Measurements from ENCODE around the gene SORCS2. TPM values are rescaled to one million over a fixed set of nuclear protein-coding genes. Genes with fewer than 3 reads are reported as not detected.

Gene SORCS2
- total and polyA plus RNA-seq, 2 experiments from 2014 or later: 0.92 to 6.9 TPM

GRCh38 chr4:7710576-7711306 is 518.4 kb downstream of the SORCS2 start:
- H3K27me3 ChIP-seq: no peaks in the 10 kb centered on the region
- H3K4me3 ChIP-seq: no peak overlapping the region
- H3K27ac ChIP-seq: no peak overlapping the region
- no peaks in the 10 kb centered on the region for H3K9me3 ChIP-seq (ENCODE audit: low read depth)
- DNase-seq (ENCODE audit: low read depth in 1 of 2, low spot score in 1 of 2): no peak
- H3K36me3 ChIP-seq: no peaks in the 10 kb centered on the region
- TF ChIP-seq CTCF (IDR thresholded peaks at IDR 0.05; ENCODE audit: low read depth, low read length): no peak
- H3K4me1 ChIP-seq (ENCODE audit: low read depth): no peaks in the 10 kb centered on the region

GRCh38 chr4:7711307-7711963 is 519.1 kb downstream of the SORCS2 start:
- Histone ChIP-seq H3K36me3 (no peaks in the 10 kb centered on the region), H3K27ac (no peak overlapping the region), H3K27me3 (no peaks in the 10 kb centered on the region), H3K4me1 (ENCODE audit: low read depth) (no peaks in the 10 kb centered on the region), H3K4me3 (no peak overlapping the region), H3K9me3 (ENCODE audit: low read depth) (no peaks in the 10 kb centered on the region)
- DNase-seq (ENCODE audit: low read depth in 1 of 2, low spot score in 1 of 2): no peak
- no peak for TF ChIP-seq CTCF (IDR thresholded peaks at IDR 0.05; ENCODE audit: low read depth, low read length)

GRCh38 chr4:7712021-7712671 is 519.8 kb downstream of the SORCS2 start:
- no peak for TF ChIP-seq CTCF (IDR thresholded peaks at IDR 0.05; ENCODE audit: low read depth, low read length)
- H3K4me1 ChIP-seq (ENCODE audit: low read depth): no peaks in the 10 kb centered on the region
- H3K27me3 ChIP-seq: no peaks in the 10 kb centered on the region
- H3K27ac ChIP-seq: no peak overlapping the region
- H3K4me3 ChIP-seq: no peak overlapping the region
- no peaks in the 10 kb centered on the region for H3K36me3 ChIP-seq
- DNase-seq (ENCODE audit: low read depth in 1 of 2, low spot score in 1 of 2): no peak
- no peaks in the 10 kb centered on the region for H3K9me3 ChIP-seq (ENCODE audit: low read depth)

GRCh38 chr4:7713757-7714156 is 521.4 kb downstream of the SORCS2 start:
- Histone ChIP-seq H3K9me3 (ENCODE audit: low read depth) (no peaks in the 10 kb centered on the region), H3K27me3 (peaks cover 3% of the 10 kb centered on the region), H3K4me1 (ENCODE audit: low read depth) (no peaks in the 10 kb centered on the region), H3K36me3 (no peaks in the 10 kb centered on the region), H3K27ac (no peak overlapping the region), H3K4me3 (no peak overlapping the region)
- no peak for TF ChIP-seq CTCF (IDR thresholded peaks at IDR 0.05; ENCODE audit: low read depth, low read length)
- DNase-seq (ENCODE audit: low read depth in 1 of 2, low spot score in 1 of 2): no peak

- H3K9me3 ChIP-seq (ENCODE audit: low read depth): no peaks in the 10 kb centered on the region
- H3K27ac ChIP-seq: no peak overlapping the region
- peaks cover 6% of the 10 kb centered on the region for H3K27me3 ChIP-seq
- no peaks in the 10 kb centered on the region for H3K4me1 ChIP-seq (ENCODE audit: low read depth)
- no peaks in the 10 kb centered on the region for H3K36me3 ChIP-seq
- DNase-seq (ENCODE audit: low read depth in 1 of 2, low spot score in 1 of 2): no peak
- no peak overlapping the region for H3K4me3 ChIP-seq
- no peak for TF ChIP-seq CTCF (IDR thresholded peaks at IDR 0.05; ENCODE audit: low read depth, low read length)
Measured at GRCh38 chr4:7714176-7714575, 521.8 kb downstream of the SORCS2 start.

Data from cardiac muscle cell (in vitro differentiated cells and primary cell).